Mesothelial cell of epicardium (in vitro differentiated cells): Measurements from ENCODE around the gene B4GALT5. TPM values are rescaled to one million over a fixed set of nuclear protein-coding genes. Genes with fewer than 3 reads are reported as not detected.

Experiments used
- DNase-seq, 2 experiments: peaks; one replicate each; pipeline ENCODE4 v3.0.0; 2021; ENCODE audit warnings: low spot score in 2 of 2; ENCODE audit not compliant: unreplicated experiment in 2 of 2
- H3K27ac Mint-ChIP-seq: 2 replicates; pipeline ENCODE4 v1.8.0; 2021; ENCODE audit warnings: mixed read lengths
- H3K27me3 Mint-ChIP-seq: 2 replicates; pipeline ENCODE4 v1.8.0; 2021; ENCODE audit warnings: low read depth, mixed read lengths
- H3K36me3 Mint-ChIP-seq: 2 replicates; pipeline ENCODE4 v1.8.0; 2021; ENCODE audit warnings: mixed read lengths
- H3K4me1 Mint-ChIP-seq: 2 replicates; pipeline ENCODE4 v1.8.0; 2021; ENCODE audit warnings: mixed read lengths
- H3K4me3 Mint-ChIP-seq: 2 replicates; pipeline ENCODE4 v1.8.0; 2021; ENCODE audit warnings: mild to moderate bottlenecking, moderate library complexity, mixed read lengths
- H3K9me3 Mint-ChIP-seq: 2 replicates; pipeline ENCODE4 v1.8.0; 2021; ENCODE audit warnings: mixed read lengths
- CTCF ChIP-seq: fragments of 200-600 bp; sonication (generic); IDR thresholded peaks from one replicate; pipeline ENCODE4 v1.5.0; 2021; ENCODE audit warnings: antibody characterized with exemption; ENCODE audit not compliant: unreplicated experiment
- total RNA-seq: library from RNA; stranded (reverse); gene quantifications from 3 replicates; pipeline ENCODE4 v1.2.1, GENCODE V29; 2021

B4GALT5 gene
- total RNA-seq, 1 donor from 2014 or later, result 52.6 TPM

- peaks cover 44% of the 10 kb centered on the region for H3K4me1 Mint-ChIP-seq
- H3K27me3 Mint-ChIP-seq, result no peaks in the 10 kb centered on the region
- no peak overlapping the region for H3K27ac Mint-ChIP-seq
- no peaks in the 10 kb centered on the region for H3K9me3 Mint-ChIP-seq
- no peak for DNase-seq
- no peak overlapping the region for H3K4me3 Mint-ChIP-seq
- H3K36me3 Mint-ChIP-seq, result no peaks in the 10 kb centered on the region
- no peak for TF ChIP-seq CTCF
Observed at GRCh38 chr20:49692941-49693340, 20.7 kb downstream of the B4GALT5 start.

- H3K4me3 Mint-ChIP-seq, result no peak overlapping the region
- H3K9me3 Mint-ChIP-seq, result no peaks in the 10 kb centered on the region
- no peaks in the 10 kb centered on the region for H3K36me3 Mint-ChIP-seq
- peaks cover 37% of the 10 kb centered on the region for H3K4me1 Mint-ChIP-seq
- no peak for DNase-seq
- H3K27ac Mint-ChIP-seq, result no peak overlapping the region
- H3K27me3 Mint-ChIP-seq, result no peaks in the 10 kb centered on the region
- TF ChIP-seq CTCF, result no peak
Observed at GRCh38 chr20:49691818-49692568, 21.7 kb downstream of the B4GALT5 start.

- Mint-ChIP-seq H3K4me3 (no peak overlapping the region), H3K27ac (peak overlapping the region; percentile 54), H3K9me3 (no peaks in the 10 kb centered on the region), H3K4me1 (peaks cover 32% of the 10 kb centered on the region), H3K36me3 (no peaks in the 10 kb centered on the region), H3K27me3 (no peaks in the 10 kb centered on the region)
- no peak for TF ChIP-seq CTCF
- no peak for DNase-seq
Observed at GRCh38 chr20:49690899-49691620, 22.6 kb downstream of the B4GALT5 start.

- no peaks in the 10 kb centered on the region for H3K9me3 Mint-ChIP-seq
- TF ChIP-seq CTCF, result no peak
- H3K4me1 Mint-ChIP-seq, result peaks cover 40% of the 10 kb centered on the region
- DNase-seq, result no peak
- H3K27me3 Mint-ChIP-seq, result no peaks in the 10 kb centered on the region
- H3K4me3 Mint-ChIP-seq, result no peak overlapping the region
- H3K36me3 Mint-ChIP-seq, result peaks cover 1% of the 10 kb centered on the region
- no peak overlapping the region for H3K27ac Mint-ChIP-seq
Observed at GRCh38 chr20:49687595-49688567, 25.8 kb downstream of the B4GALT5 start.

DNA sequence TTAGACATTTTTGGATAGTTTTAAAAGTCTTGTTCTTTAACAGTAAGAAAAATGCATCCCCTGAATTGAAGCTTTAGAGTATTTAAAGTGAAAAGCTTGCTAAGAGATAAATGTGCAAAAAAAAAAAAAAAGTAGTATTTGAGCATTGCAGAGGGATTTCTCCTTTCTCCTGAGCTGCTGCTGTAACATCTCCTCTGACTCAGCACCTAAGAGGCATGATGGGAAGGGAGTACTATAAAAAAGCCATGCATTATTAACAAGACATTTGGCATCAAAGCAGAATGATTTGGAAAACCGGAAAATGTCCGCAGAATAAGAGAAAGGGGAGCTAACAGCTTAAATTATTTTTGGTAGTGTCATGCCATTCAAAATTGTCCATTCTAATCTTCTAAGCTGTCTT is 27.9 kb downstream of the B4GALT5 start:
- peaks cover 38% of the 10 kb centered on the region for H3K4me1 Mint-ChIP-seq
- peaks cover 1% of the 10 kb centered on the region for H3K36me3 Mint-ChIP-seq
- no peak overlapping the region for H3K4me3 Mint-ChIP-seq
- TF ChIP-seq CTCF, result no peak
- no peak for DNase-seq
- no peaks in the 10 kb centered on the region for H3K27me3 Mint-ChIP-seq
- no peaks in the 10 kb centered on the region for H3K9me3 Mint-ChIP-seq
- H3K27ac Mint-ChIP-seq, result peak overlapping the region; percentile 40
